ENCODE data around the gene RNF151. TPM values are rescaled to one million over a fixed set of nuclear protein-coding genes. Genes with fewer than 3 reads are reported as not detected.

The RNF151 gene
- total and polyA plus RNA-seq, 2 of the 13 experiments (the other 11 are each of a cell fraction or from before 2014, with no cell fraction given) = not detected

DNA sequence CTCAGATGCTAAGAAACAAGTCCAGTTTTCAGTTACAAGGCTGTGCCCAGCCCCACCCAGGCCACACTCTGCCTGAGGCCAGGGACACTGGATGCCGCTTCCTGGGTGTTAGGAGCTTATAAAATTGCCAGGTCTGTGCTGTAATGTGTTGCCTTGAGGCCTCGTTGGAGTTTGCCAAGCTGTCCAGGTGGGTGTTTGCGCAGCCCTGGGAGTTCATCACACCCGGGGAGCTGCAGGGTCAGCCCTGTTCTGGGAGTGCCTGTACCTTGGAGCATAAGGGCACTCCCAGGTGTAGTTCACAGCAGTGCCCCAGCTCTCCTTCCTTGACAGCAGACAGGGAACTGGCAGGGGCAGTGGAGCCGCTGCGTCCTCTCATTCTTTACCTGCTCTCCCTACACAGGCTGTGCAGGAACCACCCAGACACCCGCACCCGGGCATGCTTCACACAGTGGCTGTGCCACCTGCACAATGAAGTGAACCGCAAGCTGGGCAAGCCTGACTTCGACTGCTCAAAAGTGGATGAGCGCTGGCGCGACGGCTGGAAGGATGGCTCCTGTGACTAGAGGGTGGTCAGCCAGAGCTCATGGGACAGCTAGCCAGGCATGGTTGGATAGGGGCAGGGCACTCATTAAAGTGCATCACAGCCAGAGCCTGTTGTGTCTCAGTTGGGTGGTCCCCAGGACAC, 19.0 kb downstream of the RNF151 start (continued):
- TF ChIP-seq ZBTB49 (CRISPR knock-in tag; IDR thresholded peaks at IDR 0.05; ENCODE audit: borderline replicate concordance) (no peak), ZNF567 (CRISPR knock-in tag; IDR thresholded peaks at IDR 0.05; ENCODE audit: borderline replicate concordance) (0 out of 2 replicates have a peak, but pooled peaks have one; percentile 44), ZNF260 (CRISPR knock-in tag; IDR thresholded peaks at IDR 0.05; ENCODE audit: borderline replicate concordance, low read depth) (no peak), HES4 (CRISPR knock-in tag; IDR thresholded peaks at IDR 0.05; ENCODE audit: borderline replicate concordance) (no peak), ZNF598 (CRISPR knock-in tag; IDR thresholded peaks at IDR 0.05; ENCODE audit: borderline replicate concordance) (no peak), NFE2L1 (CRISPR knock-in tag; IDR thresholded peaks at IDR 0.05; ENCODE audit: borderline replicate concordance) (0 out of 2 replicates have a peak, but pooled peaks have one; percentile 72), ZNF766 (CRISPR knock-in tag; IDR thresholded peaks at IDR 0.05; ENCODE audit: borderline replicate concordance) (no peak), ZNF780A (CRISPR knock-in tag; IDR thresholded peaks at IDR 0.05) (no peak), ZIK1 (CRISPR knock-in tag; IDR thresholded peaks at IDR 0.05; ENCODE audit: borderline replicate concordance, low read depth) (no peak), EHMT2 (IDR thresholded peaks at IDR 0.05; ENCODE audit: borderline replicate concordance, low read depth, low read length) (no peak), ZFP82 (CRISPR knock-in tag; IDR thresholded peaks at IDR 0.05; ENCODE audit: borderline replicate concordance) (no peak)
- TF ChIP-seq, protein P1, sequence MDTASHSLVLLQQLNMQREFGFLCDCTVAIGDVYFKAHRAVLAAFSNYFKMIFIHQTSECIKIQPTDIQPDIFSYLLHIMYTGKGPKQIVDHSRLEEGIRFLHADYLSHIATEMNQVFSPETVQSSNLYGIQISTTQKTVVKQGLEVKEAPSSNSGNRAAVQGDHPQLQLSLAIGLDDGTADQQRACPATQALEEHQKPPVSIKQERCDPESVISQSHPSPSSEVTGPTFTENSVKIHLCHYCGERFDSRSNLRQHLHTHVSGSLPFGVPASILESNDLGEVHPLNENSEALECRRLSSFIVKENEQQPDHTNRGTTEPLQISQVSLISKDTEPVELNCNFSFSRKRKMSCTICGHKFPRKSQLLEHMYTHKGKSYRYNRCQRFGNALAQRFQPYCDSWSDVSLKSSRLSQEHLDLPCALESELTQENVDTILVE (CRISPR knock-in tag; IDR thresholded peaks at IDR 0.05) = no peak

Measured in HepG2 (cell line).